HG03432 (cell line): ENCODE measurements around the gene LYRM2.
A peak's percentile ranks its signal among the peaks of the same experiment; 100 is the strongest.

Experiments used
- ATAC-seq: cut with Tn5 transposase; IDR thresholded peaks from one replicate; pipeline ENCODE4 v1.9.1; 2021; ENCODE audit warnings: mild to moderate bottlenecking, moderate library complexity; ENCODE audit not compliant: unreplicated experiment

LYRM2 gene, protein sequence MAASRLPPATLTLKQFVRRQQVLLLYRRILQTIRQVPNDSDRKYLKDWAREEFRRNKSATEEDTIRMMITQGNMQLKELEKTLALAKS

GRCh38 chr6:89638320-89639195 lies at the start of gene LYRM2:
Gene LYRM2, minus strand, starts transcription at chr6:89638747. Its CDS starts 31 bp downstream, at chr6:89638716.
- ATAC-seq: peak; percentile 99

DNA sequence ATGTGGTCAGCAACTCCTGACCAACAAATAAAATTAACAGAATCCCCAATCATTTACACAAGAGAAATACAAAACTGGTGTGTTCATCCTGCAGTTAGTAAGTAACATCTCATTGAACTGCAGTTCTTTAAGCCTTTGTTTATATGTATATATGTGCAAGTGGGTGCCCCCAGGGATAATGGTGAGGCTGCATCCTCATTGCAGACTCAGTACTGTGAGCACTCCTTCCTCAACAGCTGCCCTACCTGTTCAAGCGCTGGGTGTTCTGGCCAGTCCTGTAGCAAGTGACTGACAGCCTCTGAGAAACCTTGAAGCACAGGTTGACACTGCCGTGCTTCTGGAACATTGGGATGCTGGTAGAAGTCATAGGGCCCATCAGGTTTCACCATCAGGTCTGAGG lies 49.8 kb upstream of the LYRM2 start:
- no peak for ATAC-seq

DNA sequence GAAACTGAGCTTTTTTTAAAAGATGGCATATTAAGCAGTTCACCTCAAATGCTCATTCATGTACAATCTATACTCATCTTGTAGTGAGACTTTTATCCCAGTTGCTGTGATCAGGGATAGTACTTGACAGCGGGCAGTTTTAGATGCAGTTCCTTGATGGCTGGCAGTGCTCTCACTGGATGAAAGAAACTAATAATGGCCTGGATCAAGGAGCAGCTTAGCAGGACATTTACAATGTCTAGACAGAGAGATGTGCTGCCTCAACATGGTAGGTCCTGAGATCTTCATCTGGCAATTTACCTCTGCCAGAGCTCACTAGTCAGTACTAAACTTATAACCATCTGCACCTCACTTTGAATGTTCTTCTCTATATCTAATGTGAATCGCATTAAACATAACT lies 46.8 kb upstream of the LYRM2 start:
- ATAC-seq: no peak

DNA sequence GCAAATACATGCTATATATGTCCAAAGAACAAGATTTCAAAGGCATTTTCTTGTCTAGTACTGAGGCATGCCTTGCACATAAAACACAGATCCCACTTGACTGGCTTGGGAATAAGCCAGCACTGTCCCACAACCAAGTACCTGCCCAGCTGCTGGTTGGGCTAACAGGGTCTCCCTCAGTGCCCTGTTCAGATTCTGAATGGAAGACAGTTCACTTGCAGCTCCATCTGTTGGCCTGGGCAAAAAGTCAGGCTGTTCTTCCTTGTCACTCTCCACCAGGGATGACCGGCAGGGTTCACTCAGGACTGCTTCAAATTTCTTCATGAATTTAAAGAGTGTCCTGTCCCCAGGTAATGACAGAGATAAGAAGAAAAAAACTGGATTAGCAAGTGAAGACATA lies 44.4 kb upstream of the LYRM2 start:
- no peak for ATAC-seq

- no peak for ATAC-seq
Measured at GRCh38 chr6:89681983-89682564, 43.5 kb upstream of the LYRM2 start.

- ATAC-seq: no peak
Measured at GRCh38 chr6:89680551-89680950, 42.0 kb upstream of the LYRM2 start.

DNA sequence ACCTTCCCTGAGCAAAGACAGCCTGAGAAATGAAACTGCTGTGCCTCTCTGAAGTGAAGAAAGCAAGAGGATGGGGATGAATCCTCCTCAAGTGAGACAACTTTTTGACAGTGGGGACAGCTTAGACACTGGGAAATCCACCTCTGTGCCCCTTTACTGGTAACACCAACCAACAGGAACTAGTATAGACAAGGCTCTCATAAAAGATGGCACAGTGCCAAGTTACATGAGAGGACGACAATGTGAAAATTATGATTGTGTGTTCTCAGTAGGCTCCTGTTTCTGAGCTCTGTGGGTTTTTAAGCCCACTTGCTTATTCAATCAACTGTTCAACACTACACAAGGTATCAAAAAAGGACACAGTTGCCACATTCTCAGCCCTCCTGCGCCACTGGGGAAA lies 41.6 kb upstream of the LYRM2 start:
- no peak for ATAC-seq

DNA sequence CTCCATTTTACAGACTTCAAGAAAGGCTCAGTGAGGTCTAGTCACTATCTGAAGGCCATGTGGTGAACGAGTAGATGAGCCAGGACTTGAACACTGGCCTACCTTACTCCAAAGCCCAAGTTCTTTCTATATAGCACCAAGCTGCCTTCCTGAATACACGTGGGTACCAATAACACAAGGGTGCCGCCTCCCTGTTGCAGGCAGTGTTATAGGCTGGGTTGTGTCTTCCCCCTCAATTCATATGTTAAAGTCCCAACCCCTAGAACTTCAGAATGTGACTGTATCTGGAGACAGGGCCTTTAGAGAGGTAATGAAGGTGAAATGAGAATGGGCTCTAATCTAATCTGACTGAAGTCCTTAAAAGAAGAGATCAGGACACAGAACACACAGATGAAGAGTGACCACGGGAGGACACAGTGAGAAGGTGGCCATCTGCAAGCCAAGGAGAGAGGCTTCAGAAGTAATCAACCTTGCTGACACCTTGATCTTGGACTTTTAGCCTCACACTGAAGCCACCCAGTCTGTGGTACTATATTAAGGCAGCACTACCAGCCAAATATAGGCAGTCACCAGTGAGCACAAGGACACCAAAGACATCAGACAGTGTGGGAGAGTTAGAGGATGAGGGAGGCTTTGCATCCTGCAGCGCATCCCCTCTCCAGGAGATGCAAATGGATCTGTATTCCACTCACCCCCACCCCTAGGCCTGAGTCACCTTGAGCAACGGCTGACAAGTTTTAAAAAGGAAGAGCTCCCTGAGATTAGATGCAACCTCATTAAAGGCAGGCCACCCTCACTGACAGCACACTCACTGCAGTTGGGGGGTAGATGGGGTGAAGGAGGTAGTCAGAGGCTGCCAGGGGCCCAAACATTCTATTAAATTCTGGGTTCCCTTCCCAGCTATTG lies 40.9 kb upstream of the LYRM2 start:
- ATAC-seq: no peak

GRCh38 chr6:89678531-89678930 lies 40.0 kb upstream of the LYRM2 start:
- ATAC-seq: no peak

GRCh38 chr6:89675949-89676748 lies 37.6 kb upstream of the LYRM2 start:
- ATAC-seq: no peak

- no peak for ATAC-seq
Measured at GRCh38 chr6:89670935-89671565, 32.5 kb upstream of the LYRM2 start.

- ATAC-seq: no peak
Measured at GRCh38 chr6:89669002-89669401, 30.5 kb upstream of the LYRM2 start.

- no peak for ATAC-seq
Measured at GRCh38 chr6:89667872-89668556, 29.5 kb upstream of the LYRM2 start.

DNA sequence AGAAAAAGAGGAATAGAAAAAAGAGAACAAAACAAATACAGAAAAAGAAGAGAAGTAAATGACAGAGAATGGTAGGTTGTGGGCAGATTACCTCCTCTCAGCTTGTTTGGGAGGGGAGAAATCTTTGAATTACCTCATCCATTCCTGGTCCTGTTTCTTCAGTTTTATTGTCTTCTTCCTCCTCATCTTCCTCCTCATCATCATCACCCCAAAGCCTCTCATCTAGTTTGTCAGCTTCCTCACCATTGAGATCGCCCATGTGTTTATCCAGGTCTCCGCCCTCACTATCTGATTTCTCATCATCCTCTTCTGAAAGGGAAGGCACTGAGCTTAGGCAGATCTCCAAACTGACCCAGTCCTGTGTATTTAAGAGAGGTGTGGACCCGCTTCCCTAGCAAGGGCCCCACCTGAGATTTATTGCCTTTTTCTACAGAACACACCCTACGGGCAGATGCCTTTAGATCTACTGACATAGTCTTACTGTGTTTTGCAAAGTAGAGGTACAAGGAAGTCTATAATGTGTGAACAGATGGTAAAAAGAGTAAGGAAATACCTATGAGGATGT lies 24.2 kb upstream of the LYRM2 start:
- ATAC-seq: no peak

DNA sequence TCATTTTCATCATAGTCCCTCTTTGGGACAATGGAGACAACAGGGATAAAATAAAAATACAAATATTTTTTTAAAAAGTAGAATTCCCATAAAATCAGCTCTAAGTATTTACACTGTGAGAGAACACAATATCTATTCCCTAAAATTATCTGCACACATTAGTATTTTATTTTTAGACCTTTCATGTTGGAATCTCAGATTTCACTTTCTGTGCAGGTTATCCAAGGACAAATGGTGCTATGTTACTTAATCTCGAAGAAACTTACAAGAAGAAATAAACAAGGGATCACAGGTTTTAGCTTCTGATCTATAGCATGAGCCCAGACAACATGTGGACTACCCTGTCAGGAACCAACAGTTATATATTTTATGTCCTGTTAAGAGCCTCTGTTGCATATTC lies 23.0 kb upstream of the LYRM2 start:
- no peak for ATAC-seq

- no peak for ATAC-seq
Measured at GRCh38 chr6:89660981-89661380, 22.4 kb upstream of the LYRM2 start.

DNA sequence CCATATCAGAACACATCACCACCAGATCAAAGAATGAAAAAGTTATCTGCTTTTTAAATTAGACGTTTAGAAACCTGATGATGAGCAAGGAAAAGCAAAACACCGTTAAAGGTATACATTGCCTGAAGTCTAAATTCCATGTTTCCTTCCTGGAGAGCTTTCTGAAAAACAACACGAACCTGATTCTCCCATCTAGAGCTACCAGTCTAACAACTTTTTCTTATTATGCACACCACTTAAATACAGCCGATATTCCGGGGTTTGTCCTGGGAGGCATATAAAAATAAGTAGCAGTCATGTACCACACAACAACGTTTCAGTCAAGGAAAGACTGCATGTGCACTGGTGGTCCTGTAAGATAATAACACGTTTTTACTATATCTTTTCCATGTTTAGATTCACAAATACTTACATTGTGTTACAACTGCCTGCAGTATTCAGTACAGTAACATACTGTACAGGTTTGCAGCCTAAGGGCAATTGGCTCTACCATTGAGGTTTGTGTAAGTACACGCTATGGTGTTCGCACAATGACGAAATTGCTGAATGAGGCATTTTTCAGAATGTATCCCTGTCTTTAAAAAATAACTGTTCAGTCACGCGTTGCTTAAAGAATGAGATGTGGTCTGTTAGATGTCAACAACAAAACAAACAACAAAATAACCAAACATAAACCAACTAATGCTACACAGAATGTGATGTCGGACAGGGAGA lies 19.1 kb upstream of the LYRM2 start:
- ATAC-seq: no peak

DNA sequence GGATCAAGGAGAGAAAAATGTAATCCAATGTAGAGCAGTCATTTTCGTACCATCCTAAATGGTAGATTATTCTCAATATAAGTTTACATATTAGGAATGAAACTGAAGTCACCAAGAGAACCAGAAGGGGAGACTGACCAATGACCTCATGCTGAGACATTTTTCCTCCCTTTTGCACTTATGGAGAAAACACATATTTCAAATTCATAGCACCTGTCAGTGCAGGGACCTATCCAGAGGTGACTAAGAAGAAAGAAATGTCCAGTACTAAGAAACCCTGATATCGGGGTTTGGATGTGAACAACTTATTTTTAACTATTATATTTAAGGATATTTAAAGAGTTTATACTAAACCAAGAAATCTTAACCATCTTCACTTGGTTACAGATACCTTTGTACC lies 16.6 kb upstream of the LYRM2 start:
- ATAC-seq: no peak
